ENCODE results near the gene ACBD6. TPM values are rescaled to one million over a fixed set of nuclear protein-coding genes. Genes with fewer than 3 reads are reported as not detected.

Gene ACBD6
- total RNA-seq, 1 donor from 2014 or later, result 73.2 TPM

DNA sequence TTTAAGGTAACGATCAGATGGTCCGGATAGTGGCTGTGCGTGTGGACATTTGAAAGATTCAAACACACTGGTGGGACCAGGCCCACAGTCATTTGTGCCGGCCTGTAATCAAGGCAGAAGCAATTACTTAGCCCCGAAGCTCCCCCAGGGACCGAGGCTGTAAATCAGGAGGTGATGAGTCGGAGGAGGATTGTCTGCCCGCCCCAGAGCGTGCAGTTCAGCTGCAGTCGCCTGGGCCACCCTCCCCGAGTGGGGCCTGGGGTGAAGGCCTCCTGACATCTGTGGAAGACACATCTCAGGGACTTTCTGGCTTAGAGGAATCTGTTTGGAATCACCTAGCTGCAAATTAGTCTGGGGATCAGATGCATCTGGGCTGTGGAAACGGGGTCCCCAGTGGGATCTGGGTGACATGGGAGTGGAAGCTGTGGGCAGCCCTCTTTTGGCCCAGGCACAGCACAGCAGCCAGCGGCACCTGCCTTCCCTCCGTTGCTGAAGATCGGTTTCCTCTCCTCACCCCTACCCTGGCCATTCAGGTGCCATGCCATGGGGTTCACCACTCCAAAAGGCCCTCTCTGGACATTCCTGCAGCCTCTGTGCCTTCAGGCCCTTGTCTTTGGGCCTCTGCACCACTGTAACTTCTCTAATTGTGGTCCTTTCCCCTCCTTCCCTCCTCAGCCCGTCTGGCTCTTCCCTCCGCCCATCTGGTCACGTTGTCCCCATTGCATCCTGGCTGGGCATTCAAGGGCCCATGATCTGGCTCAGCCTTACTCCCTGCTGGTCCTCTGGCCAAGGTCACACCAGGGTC is 246.6 kb downstream of the ACBD6 start:
- DNase-seq (ENCODE audit: low read depth), result no peak
- no peak for TF ChIP-seq CTCF (IDR thresholded peaks at IDR 0.05; ENCODE audit: insufficient read depth, low read length, poor library complexity, severe bottlenecking)
- no peaks in the 10 kb centered on the region for H3K36me3 ChIP-seq (ENCODE audit: control insufficient read depth, insufficient read depth, low read length)

DNA sequence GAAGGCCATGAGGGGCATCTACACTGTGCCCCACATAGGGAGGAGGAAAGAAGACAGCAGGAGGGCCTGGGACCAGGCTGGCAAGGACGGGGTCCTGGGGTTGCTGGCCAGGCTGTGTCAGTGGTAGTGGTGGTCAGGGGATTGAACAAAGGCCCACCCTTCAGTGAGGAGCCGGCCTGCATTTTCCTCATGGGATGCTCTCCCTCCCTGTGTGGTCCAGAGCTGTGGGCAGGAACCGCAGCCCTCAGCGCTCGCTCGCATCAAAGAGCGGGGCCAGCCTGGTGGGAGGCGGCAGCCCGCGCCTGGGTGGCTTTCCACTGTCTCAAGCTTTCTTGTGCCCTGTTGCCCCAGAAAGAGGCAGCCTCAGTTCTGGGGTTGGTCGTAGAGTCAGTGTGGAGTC is 247.5 kb downstream of the ACBD6 start:
- TF ChIP-seq CTCF (IDR thresholded peaks at IDR 0.05; ENCODE audit: insufficient read depth, low read length, poor library complexity, severe bottlenecking), result no peak
- Histone ChIP-seq H3K36me3 (ENCODE audit: control insufficient read depth, insufficient read depth, low read length) (no peaks in the 10 kb centered on the region), H3K4me3 (ENCODE audit: low read depth, low read length) (no peak overlapping the region), H3K27me3 (ENCODE audit: control insufficient read depth, insufficient read depth, low read length) (peaks cover 22% of the 10 kb centered on the region)
- DNase-seq (ENCODE audit: low read depth), result no peak

More for the DNA sequence above, 246.6 kb downstream of the ACBD6 start:
- peaks cover 30% of the 10 kb centered on the region for H3K27me3 ChIP-seq (ENCODE audit: control insufficient read depth, insufficient read depth, low read length)
- no peak overlapping the region for H3K4me3 ChIP-seq (ENCODE audit: low read depth, low read length)

GRCh38 chr1:180254496-180254819 is 247.9 kb downstream of the ACBD6 start:
- no peak for TF ChIP-seq CTCF (IDR thresholded peaks at IDR 0.05; ENCODE audit: insufficient read depth, low read length, poor library complexity, severe bottlenecking)
- Histone ChIP-seq H3K4me3 (ENCODE audit: low read depth, low read length) (no peak overlapping the region), H3K27me3 (ENCODE audit: control insufficient read depth, insufficient read depth, low read length) (peaks cover 18% of the 10 kb centered on the region), H3K36me3 (ENCODE audit: control insufficient read depth, insufficient read depth, low read length) (no peaks in the 10 kb centered on the region)
- no peak for DNase-seq (ENCODE audit: low read depth)

GRCh38 chr1:180253585-180254495 is 248.5 kb downstream of the ACBD6 start:
- TF ChIP-seq CTCF (IDR thresholded peaks at IDR 0.05; ENCODE audit: insufficient read depth, low read length, poor library complexity, severe bottlenecking), result no peak
- Histone ChIP-seq H3K4me3 (ENCODE audit: low read depth, low read length) (no peak overlapping the region), H3K27me3 (ENCODE audit: control insufficient read depth, insufficient read depth, low read length) (peaks cover 12% of the 10 kb centered on the region), H3K36me3 (ENCODE audit: control insufficient read depth, insufficient read depth, low read length) (no peaks in the 10 kb centered on the region)
- DNase-seq (ENCODE audit: low read depth), result no peak

DNA sequence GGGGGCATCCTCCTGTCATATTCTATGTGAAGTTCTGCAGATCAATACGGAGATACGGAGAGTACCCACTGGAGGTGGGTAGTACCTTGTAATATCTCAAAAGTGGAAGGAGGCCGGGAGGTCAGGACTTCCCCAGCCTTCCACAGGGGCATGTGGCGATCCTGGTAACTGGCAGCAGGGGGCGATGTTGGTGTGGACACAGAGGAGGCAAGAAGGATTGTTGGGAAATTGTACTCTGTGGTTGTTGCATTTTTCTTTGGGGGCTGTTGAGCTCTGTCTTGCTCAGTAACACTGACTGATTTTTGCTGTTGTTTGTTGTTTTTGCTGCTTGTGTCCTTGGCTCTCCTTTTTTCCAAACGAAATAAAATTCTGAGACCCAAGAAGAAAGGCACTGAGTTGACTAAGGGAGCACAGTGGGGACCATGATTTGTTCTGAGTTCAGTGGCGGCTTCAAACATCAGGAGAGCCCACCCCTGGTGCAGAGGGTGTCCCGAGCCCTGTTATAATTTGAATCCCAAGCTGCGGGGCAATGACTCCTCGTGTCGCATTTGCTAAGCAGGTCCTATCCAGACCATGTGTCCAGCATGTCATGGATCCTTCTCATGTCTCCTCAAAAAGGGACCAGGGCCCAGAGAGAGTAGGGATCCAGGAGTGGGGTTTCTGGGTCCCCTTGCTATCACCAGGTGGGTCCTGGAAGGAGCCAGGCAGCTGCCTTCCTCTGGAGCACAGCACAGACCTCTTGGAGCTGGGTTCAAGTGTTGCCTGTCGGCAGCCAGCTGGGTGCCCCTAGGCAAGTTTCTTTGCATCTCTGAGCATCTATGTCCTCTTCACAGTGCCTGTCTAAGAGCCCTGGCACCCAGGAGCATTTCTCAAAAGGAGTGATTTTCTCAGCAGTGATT is 249.5 kb downstream of the ACBD6 start:
- Histone ChIP-seq H3K27me3 (ENCODE audit: control insufficient read depth, insufficient read depth, low read length) (peaks cover 11% of the 10 kb centered on the region), H3K4me3 (ENCODE audit: low read depth, low read length) (no peak overlapping the region), H3K36me3 (ENCODE audit: control insufficient read depth, insufficient read depth, low read length) (no peaks in the 10 kb centered on the region)
- no peak for DNase-seq (ENCODE audit: low read depth)
- TF ChIP-seq CTCF (IDR thresholded peaks at IDR 0.05; ENCODE audit: insufficient read depth, low read length, poor library complexity, severe bottlenecking), result peak; percentile 86
